ENCODE data around the gene PIM2.

PIM2 gene

DNA sequence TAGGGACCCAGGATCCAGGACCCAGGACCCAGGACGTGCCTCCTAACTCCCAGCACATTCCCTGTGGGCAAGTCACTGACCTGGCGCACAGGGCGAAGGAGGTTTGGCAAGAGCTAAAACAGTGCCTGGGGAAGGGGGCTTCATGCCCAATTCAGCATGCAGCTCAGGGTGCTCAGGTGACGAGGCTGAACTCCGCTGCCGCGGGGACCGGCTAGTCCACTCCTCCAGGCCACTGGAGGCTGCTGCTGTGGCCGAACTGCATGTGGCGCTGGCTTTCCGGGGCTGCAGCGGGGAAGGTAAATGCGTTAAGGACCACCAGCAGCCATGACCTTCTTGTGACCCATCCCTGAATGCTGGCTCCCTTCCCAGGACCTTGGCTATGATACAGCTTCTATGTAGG is 4.9 kb upstream of the PIM2 start:
- no peaks in the 10 kb centered on the region for H3K9me2 ChIP-seq (replicated peaks; ENCODE audit: low read depth, low read length)
- peaks cover 23% of the 10 kb centered on the region; the same call in 1 of the 2 replicates for H3K36me3 ChIP-seq (ENCODE audit: insufficient read depth, low read length)
- H4K20me1 ChIP-seq (ENCODE audit: insufficient read depth, low read length, poor library complexity, severe bottlenecking): no peaks in the 10 kb centered on the region
- TF ChIP-seq, protein P1, sequence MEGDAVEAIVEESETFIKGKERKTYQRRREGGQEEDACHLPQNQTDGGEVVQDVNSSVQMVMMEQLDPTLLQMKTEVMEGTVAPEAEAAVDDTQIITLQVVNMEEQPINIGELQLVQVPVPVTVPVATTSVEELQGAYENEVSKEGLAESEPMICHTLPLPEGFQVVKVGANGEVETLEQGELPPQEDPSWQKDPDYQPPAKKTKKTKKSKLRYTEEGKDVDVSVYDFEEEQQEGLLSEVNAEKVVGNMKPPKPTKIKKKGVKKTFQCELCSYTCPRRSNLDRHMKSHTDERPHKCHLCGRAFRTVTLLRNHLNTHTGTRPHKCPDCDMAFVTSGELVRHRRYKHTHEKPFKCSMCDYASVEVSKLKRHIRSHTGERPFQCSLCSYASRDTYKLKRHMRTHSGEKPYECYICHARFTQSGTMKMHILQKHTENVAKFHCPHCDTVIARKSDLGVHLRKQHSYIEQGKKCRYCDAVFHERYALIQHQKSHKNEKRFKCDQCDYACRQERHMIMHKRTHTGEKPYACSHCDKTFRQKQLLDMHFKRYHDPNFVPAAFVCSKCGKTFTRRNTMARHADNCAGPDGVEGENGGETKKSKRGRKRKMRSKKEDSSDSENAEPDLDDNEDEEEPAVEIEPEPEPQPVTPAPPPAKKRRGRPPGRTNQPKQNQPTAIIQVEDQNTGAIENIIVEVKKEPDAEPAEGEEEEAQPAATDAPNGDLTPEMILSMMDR (conservative IDR thresholded peaks at IDR 0.05; ENCODE audit: low read length): no peak
- no peak for TF ChIP-seq EZH2phosphoT487 (IDR thresholded peaks at IDR 0.05; ENCODE audit: borderline replicate concordance)
- H3K4me2 ChIP-seq (ENCODE audit: low read depth, low read length, poor library complexity, severe bottlenecking): no peak overlapping the region
- H3K27me3 ChIP-seq (ENCODE audit: insufficient read depth, low read length, poor library complexity, severe bottlenecking): no peaks in the 10 kb centered on the region
- no peaks in the 10 kb centered on the region for H3K79me2 ChIP-seq (ENCODE audit: insufficient read depth, low read length)
- no peak overlapping the region for H2AFZ ChIP-seq (ENCODE audit: low read length)
- no peaks in the 10 kb centered on the region for H3F3A ChIP-seq (ENCODE audit: low read depth)
- peaks cover 11% of the 10 kb centered on the region for H3K4me1 ChIP-seq (ENCODE audit: insufficient read depth, low read length, poor library complexity, severe bottlenecking)
- H3K9me3 ChIP-seq (ENCODE audit: insufficient read depth, low read depth, low read length): no peaks in the 10 kb centered on the region
- H3K4me3 ChIP-seq (ENCODE audit: low read length, poor library complexity, severe bottlenecking): no peak overlapping the region
- no peak overlapping the region for H3K9ac ChIP-seq (ENCODE audit: low read depth, low read length, poor library complexity, severe bottlenecking)

DNA sequence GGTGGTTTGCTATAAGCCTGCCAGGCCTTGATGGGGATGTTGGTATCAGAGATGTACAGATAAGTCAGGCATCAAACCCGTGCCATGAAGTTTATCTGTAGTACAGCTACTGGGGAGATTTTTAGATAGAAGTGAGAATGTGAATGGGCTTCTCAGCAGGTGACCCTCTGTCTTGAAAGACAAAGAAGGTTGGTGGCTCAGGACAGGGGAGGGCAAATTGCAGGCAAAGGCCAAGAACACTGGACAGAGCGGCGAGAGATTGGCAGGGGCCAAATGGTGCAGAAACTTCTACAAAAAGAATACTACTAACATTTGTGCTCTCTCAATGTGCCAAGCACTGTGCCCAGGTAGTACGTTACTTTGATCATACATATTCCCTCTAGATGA is 1.9 kb upstream of the PIM2 start:
- H3F3A ChIP-seq (ENCODE audit: low read depth): no peaks in the 10 kb centered on the region
- H3K4me2 ChIP-seq (ENCODE audit: low read depth, low read length, poor library complexity, severe bottlenecking): no peak overlapping the region
- no peak overlapping the region for H3K4me3 ChIP-seq (ENCODE audit: low read length, poor library complexity, severe bottlenecking)
- no peaks in the 10 kb centered on the region for H3K27me3 ChIP-seq (ENCODE audit: insufficient read depth, low read length, poor library complexity, severe bottlenecking)
- H3K9ac ChIP-seq (ENCODE audit: low read depth, low read length, poor library complexity, severe bottlenecking): no peak overlapping the region
- peaks cover 11% of the 10 kb centered on the region for H3K4me1 ChIP-seq (ENCODE audit: insufficient read depth, low read length, poor library complexity, severe bottlenecking)
- TF ChIP-seq, protein P1 (conservative IDR thresholded peaks at IDR 0.05; ENCODE audit: low read length): no peak
- TF ChIP-seq EZH2phosphoT487 (IDR thresholded peaks at IDR 0.05; ENCODE audit: borderline replicate concordance): no peak
- H3K9me3 ChIP-seq (ENCODE audit: insufficient read depth, low read depth, low read length): no peaks in the 10 kb centered on the region
- peaks cover 5% of the 10 kb centered on the region for H4K20me1 ChIP-seq (ENCODE audit: insufficient read depth, low read length, poor library complexity, severe bottlenecking)
- H3K36me3 ChIP-seq (ENCODE audit: insufficient read depth, low read length): peaks cover 19% of the 10 kb centered on the region; the same call in 1 of the 2 replicates
- H3K79me2 ChIP-seq (ENCODE audit: insufficient read depth, low read length): peaks cover 10% of the 10 kb centered on the region; the same call in 1 of the 2 replicates
- no peak overlapping the region for H2AFZ ChIP-seq (ENCODE audit: low read length)
- H3K9me2 ChIP-seq (replicated peaks; ENCODE audit: low read depth, low read length): no peaks in the 10 kb centered on the region

DNA sequence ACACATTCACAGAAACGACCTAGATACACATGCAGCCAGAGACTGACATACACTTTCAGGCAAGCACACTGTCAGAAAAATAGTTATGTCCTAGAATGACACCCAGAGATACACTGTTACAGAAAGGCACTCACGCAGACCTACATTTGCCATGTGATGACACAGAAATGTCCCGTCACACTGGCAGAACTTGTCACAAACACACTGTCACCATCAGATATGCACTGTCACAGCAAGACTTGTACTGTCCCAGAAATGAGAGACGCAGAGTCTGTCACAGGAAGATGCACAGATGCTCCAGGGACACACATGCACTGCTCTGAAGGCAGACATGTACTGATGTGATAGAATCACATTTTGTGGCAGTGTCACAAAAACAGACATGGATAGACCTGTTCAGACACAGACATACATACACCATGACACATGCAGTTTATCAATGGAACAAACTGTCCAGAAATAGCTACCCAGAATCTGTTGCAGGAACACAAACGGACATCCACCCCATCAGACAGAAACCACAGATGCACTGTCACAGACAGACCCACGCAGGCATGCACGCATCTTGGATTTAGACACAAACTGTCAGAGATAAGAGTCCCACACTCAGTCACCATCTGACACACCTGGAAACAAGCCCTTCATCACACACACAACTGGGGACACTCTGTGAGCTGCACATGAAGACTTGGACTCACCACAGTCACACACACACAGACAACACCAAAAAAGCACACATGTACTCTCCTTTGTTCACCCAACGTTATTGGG is 1.3 kb upstream of the PIM2 start:
- Histone ChIP-seq H3K79me2 (ENCODE audit: insufficient read depth, low read length) (peaks cover 11% of the 10 kb centered on the region; the same call in 1 of the 2 replicates), H3K36me3 (ENCODE audit: insufficient read depth, low read length) (peaks cover 14% of the 10 kb centered on the region; the same call in 1 of the 2 replicates), H3F3A (ENCODE audit: low read depth) (no peaks in the 10 kb centered on the region), H3K4me2 (ENCODE audit: low read depth, low read length, poor library complexity, severe bottlenecking) (no peak overlapping the region), H3K9me3 (ENCODE audit: insufficient read depth, low read depth, low read length) (no peaks in the 10 kb centered on the region), H3K9me2 (replicated peaks; ENCODE audit: low read depth, low read length) (no peaks in the 10 kb centered on the region), H3K4me3 (ENCODE audit: low read length, poor library complexity, severe bottlenecking) (no peak overlapping the region), H2AFZ (ENCODE audit: low read length) (no peak overlapping the region), H3K27me3 (ENCODE audit: insufficient read depth, low read length, poor library complexity, severe bottlenecking) (no peaks in the 10 kb centered on the region), H4K20me1 (ENCODE audit: insufficient read depth, low read length, poor library complexity, severe bottlenecking) (peaks cover 5% of the 10 kb centered on the region), H3K9ac (ENCODE audit: low read depth, low read length, poor library complexity, severe bottlenecking) (no peak overlapping the region), H3K4me1 (ENCODE audit: insufficient read depth, low read length, poor library complexity, severe bottlenecking) (peaks cover 11% of the 10 kb centered on the region)
- no peak for TF ChIP-seq EZH2phosphoT487 (IDR thresholded peaks at IDR 0.05; ENCODE audit: borderline replicate concordance)
- TF ChIP-seq, protein P1 (conservative IDR thresholded peaks at IDR 0.05; ENCODE audit: low read length): no peak
